PFSK-1 (cell line): ENCODE results near the gene RUNX1.

Source experiments
- POLR2AphosphoS5 ChIP-seq: IDR thresholded peaks from 2 replicates; pipeline ENCODE4 v1.6.1; 2012; ENCODE audit warnings: low read depth, mild to moderate bottlenecking, control low read depth, low read length, moderate library complexity
- SIN3A ChIP-seq: IDR thresholded peaks from 2 replicates; pipeline ENCODE4 v1.6.1; 2012; ENCODE audit warnings: mild to moderate bottlenecking, low read length, moderate library complexity, borderline replicate concordance; ENCODE audit not compliant: insufficient read depth

DNA sequence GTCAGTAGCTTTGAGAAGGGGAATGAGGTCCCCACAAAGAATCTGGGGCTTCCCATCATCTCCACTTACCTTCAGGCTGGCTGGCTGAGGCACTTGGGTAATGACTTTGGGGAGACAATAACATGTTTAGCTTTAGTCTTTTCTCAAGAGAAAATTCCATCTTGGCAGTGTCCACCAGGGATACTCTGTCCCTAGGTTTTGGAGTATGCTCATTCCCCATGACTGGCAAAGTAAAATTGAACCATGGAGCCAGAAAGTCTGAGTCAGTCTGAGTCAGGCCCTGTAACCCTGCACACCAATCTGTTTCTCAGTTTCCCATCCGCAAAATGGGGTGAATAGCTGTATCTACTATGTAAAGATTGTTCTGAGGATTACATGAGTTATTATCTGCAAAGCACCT is 28.2 kb downstream of the RUNX1 start:
- TF ChIP-seq POLR2AphosphoS5 (no peak), SIN3A (no peak)
